DMS153 (cell line): Measurements from ENCODE around the gene RNU6-9.

Experiments used
- DNase-seq: peaks from one replicate; lab custom pipeline; 2025; lab: John Stamatoyannopoulos, UW

RNU6-9 gene

DNA sequence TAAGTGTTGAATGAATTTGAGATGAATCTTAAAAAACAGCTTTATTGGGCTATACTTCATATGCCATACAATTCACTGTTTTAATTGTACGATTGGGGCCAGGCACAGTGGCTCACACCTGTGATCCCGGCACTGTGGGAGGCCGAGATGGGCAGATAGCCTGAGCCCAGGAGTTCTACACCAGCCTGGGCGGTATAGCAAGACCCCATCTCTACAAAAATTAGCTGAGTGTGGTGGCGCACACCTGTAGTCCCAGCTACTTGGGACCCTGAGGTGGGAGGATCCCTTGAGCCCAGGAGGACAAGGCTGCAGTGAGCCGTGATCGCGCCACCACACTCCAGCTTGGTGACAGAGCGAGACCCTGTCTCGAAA, 42.9 kb downstream of the RNU6-9 start:
- DNase-seq, result no peak

DNA sequence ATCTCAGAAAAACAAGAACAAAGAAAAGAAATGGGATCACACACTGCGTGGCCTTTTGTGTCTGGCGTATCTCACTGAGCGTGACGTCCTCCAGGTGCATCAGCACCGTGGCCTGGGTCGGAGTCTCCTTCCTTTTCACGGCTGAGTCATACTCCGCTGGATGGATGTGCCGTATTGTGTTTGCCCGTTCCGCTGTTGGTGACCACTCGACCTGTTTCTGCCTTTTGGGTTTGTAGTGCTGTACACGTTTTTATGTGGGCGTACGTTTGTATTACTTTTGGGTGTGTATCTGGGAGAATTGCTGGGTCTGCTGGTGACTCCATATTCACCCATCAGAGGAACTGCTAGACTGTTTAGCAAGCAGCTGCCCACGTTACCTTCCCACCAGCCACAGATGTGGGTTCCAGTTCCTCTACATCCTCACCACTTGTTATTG, 44.0 kb downstream of the RNU6-9 start:
- no peak for DNase-seq

DNA sequence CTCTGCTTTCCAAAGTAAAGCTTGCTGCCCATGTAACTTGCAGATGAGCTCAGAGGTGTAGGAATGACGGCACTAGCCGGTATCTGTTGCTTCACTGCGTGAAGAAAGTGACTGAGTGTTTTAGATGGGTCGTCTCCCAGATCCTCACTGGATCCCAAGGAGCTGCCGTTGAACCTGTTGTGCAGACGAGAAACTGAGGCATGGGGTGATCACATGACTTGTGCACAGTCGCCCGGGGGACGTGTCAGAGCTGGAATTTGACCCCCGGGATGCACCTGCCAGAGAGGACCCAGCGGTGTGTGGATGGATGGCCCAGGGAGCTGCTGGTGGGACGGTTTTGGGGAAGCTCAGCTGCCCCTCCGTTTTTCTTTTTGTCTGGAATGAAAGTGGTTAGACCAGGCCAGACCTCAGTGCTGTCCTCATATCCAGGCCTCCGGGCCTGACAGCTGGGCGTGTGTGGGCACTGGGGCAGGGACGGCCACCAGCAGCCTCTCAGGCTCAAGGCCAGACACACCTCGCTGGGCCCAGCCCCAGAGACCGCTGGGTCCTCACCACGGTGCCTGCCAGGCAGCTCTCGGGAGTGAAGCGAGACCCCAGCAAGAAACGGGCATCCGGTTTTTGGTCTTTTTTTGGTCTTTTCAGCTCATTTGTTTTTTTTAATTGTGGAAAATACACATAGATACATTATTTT, 45.1 kb downstream of the RNU6-9 start:
- DNase-seq, result no peak

DNA sequence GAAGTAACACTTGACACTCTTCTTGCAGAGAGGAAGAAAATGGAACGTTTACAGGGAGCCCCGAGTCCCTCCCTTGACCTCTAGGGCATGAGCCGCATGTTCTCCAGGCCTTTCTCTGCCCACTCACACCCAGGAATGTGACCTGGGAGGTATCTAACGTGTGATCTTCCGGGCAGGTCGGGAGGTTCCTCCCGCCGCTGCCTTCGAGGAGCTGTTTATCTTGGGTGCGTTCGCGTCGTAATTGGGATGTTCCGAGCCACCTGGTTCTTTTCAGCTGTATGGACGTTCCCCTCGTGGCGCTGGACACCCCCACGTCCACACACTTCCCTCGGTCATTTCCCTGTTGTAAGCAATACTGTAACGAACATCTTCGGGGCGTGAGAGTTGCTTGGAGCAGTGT, 46.2 kb downstream of the RNU6-9 start:
- DNase-seq, result no peak

DNA sequence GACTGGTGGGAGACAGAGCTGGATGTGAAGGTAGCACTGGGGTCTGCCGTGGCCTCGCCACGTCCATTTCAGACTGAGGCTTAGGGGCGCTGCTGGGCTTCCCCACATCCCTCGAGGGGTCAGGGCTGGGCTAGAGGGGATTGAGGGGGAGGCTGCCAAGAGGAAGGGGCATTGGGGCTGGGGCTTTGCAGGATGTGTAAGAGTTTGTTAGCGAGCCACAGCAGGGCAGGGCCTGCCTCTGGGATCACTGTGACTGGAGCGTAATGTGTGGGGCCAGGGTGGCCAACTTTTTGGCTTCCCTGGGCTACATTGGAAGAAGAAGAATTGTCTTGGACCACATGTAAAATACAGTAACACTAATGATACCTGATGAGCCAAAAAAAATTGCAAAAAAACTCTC, 46.6 kb downstream of the RNU6-9 start:
- no peak for DNase-seq

DNA sequence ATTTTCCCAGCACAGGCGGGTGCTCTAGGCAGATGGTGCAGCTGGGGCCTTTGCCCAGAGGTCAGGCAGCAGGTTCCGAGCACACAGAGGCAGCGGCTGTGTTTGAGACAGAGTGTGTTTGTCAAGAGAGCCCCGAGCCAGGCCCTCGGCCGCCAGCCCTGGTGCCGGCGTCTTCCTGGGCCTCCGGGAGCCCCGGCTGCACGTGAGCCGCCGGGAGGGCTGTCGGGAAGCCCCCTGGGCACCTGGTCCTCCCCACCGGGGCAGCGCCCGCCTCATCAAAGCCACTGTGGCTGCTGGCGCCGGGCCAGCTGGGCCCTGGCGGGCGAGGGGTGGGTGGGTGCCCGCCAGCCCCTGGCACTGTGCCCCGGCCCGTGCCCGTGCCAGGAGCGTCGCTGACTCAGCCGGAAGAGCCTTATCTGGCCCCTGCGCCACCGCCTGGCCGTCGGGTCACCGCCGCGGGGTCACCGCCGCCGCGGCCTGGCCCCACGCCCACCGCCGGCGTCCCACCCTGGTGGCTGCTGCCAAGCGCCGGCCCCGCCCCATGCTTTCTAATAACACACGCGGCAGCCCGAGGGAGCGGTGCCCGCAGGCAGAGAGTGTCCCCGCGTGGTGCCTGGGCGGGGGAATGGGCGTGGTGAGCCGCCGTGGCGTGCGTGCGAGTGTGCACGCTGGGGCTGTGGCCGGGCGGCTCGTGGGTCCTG, 47.5 kb downstream of the RNU6-9 start:
- no peak for DNase-seq

DNA sequence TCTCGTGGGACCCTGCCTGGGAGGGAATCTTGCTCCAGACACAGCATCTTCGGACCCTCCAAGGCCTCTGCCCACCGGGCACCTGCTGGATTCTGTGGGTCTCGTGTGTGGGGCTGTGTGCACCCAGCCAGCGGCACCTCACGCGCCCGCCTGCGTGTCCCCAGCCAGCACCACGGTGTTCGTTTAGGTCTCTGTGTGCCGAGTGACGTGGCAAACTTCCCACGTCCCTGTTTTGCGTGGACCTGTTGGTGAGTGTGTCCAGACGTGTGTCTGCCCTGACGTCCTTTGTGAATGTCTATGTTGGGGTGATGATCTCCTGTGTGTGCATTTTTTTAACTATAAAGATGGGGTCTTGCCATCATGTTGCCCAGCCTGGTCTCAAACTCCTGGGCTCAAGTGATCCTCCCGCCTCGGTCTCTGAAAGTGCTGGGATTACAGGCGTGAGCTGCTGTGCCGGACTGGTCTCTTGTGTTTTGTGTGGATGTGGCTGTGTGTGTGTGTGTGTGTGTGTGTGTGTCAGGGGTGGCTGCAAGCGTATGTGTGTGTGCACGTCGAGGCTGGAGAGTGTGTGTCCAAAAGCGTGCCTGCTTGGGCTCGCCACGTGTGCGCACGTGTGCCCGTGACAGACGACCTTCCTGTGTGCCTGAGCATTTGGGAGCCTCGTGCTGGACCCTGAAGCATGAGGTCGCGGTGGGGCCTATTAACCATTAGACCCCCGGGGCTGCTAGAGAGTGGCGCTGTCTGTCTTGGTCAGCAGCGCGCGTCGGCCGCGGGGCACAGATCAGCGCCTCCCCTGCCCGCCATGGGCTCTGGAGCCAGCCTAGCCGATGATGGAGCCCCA, 48.2 kb downstream of the RNU6-9 start:
- DNase-seq, result no peak

DNA sequence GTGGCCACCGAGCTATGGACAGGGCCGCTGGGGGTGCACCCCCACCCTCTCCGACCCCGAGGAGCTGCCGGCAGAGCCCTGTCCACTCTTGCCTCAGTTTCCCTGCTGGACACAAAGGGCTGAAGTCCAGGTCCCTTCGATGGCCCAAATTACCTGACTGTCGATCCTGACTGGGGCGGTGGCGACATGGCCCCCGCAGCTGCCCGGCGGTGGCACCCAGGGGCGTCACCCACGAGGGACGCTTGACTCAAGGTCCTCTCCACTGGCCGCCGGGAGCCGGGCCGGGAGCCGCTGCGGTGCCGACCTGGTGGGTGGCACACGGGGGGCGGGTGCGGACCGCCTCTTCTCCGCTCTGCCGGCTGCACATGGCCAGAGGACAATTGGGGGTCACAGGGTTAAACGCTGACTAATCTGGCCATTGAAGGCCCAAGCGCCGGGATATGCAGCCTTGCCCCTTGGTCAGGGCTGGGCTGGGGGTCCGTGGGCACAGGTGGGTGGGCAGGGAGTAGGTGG, 48.9 kb downstream of the RNU6-9 start:
- no peak for DNase-seq
